HepG2 (cell line): ENCODE results near the gene RBM46. TPM values are rescaled to one million over a fixed set of nuclear protein-coding genes. Genes with fewer than 3 reads are reported as not detected.

Source experiments
- ATAC-seq: fragments of 200-7000 bp; cut with Tn5 transposase; 3 replicates; pipeline ENCODE4 v1.9.1; 2020; ENCODE audit warnings: mild to moderate bottlenecking, moderate library complexity
- BruUV-seq: library from RNA; stranded (reverse); fragments of 400-500 nt; replicated peaks from 2 replicates; lab custom pipeline; 2021; lab: Mats Ljungman, UMichigan
- CTCF ChIA-PET: fragments of 300-600 bp; formaldehyde crosslinking; extraction: SDS; loops from one replicate; lab custom pipeline; 2021; ENCODE audit warnings: low total read pairs, inconsistent platforms, low intra/inter-chr PET ratio; lab: Yijun Ruan, JAX
- POLR2A ChIA-PET: fragments of 350-600 bp; sonication (Branson Sonifier 250); formaldehyde crosslinking; loops from one replicate; lab custom pipeline; 2020; ENCODE audit warnings: antibody characterized with exemption, inconsistent platforms; lab: Yijun Ruan, JAX
- DNase-seq: peaks from one replicate; pipeline ENCODE4 v3.0.0-alpha.2; 2015; ENCODE audit warnings: low spot score
- FAIRE-seq: peaks from 3 replicates; lab custom pipeline; 2011; peaks lifted over from hg19 to GRCh38; lab: Jason Lieb, UNC
- H2AFZ ChIP-seq: one replicate; pipeline ENCODE4 v1.6.1; 2011; ENCODE audit warnings: low read length, inconsistent platforms
- H3K27ac ChIP-seq: fragments of 300-600 bp; 3 replicates; pipeline ENCODE4 v1.8.0; 2011; ENCODE audit warnings: mixed run types, mild to moderate bottlenecking, mixed read lengths, low read length, inconsistent platforms; ENCODE audit not compliant: insufficient read depth; ENCODE audit errors: extremely low read length
- H3K27me3 ChIP-seq, 2 experiments: fragments of 200-600 bp in 1 of 2; 2 replicates in 1 of 2; 3 replicates in 1 of 2; pipeline versions ENCODE4 v1.6.0 to v1.8.0; 2011; ENCODE audit warnings: low read length in 2 of 2, mild to moderate bottlenecking in 2 of 2, moderate library complexity in 2 of 2, inconsistent platforms in 1 of 2; ENCODE audit not compliant: insufficient read depth in 2 of 2, control insufficient read depth in 1 of 2
- H3K36me3 ChIP-seq, 2 experiments: fragments of 200-600 bp in 1 of 2; replicated peaks in 1 of 2; 2 replicates in 1 of 2; 3 replicates in 1 of 2; pipeline versions ENCODE4 v1.5.1 to v1.8.0; 2011; ENCODE audit warnings: low read length in 2 of 2, inconsistent platforms in 1 of 2; ENCODE audit not compliant: insufficient read depth in 2 of 2, control insufficient read depth in 1 of 2
- H3K4me1 ChIP-seq: 2 replicates; pipeline ENCODE4 v1.5.1; 2012; ENCODE audit warnings: low read length, inconsistent platforms; ENCODE audit not compliant: insufficient read depth
- H3K4me2 ChIP-seq: 2 replicates; pipeline ENCODE4 v1.6.0; 2011; ENCODE audit warnings: low read depth, low read length, inconsistent platforms
- H3K4me3 ChIP-seq, 3 experiments: fragments of 200-600 bp in 1 of 3; sonication (generic), shearing (Covaris generic) in 1 of 3; replicated peaks in 1 of 3; 2 replicates each; pipeline ENCODE4 v1.5.1; 2011 to 2016; ENCODE audit warnings: low read length in 3 of 3, inconsistent platforms in 2 of 3, low read depth in 2 of 3, mild to moderate bottlenecking in 2 of 3, control low read depth in 1 of 3, mixed read lengths in 1 of 3; ENCODE audit not compliant: insufficient read depth in 1 of 3
- H3K79me2 ChIP-seq: one replicate; pipeline ENCODE4 v1.6.1; 2011; ENCODE audit warnings: low read length, inconsistent platforms; ENCODE audit not compliant: insufficient read depth
- H3K9ac ChIP-seq: 2 replicates; pipeline ENCODE4 v1.6.0; 2011; ENCODE audit warnings: mild to moderate bottlenecking, low read depth, low read length, inconsistent platforms; ENCODE audit not compliant: insufficient read depth
- H3K9me3 ChIP-seq: 2 replicates; pipeline ENCODE4 v1.5.1; 2012; ENCODE audit warnings: mild to moderate bottlenecking, low read length
- H4K20me1 ChIP-seq: 2 replicates; pipeline ENCODE4 v1.6.0; 2011; ENCODE audit warnings: inconsistent platforms, mild to moderate bottlenecking, low read length, moderate library complexity; ENCODE audit not compliant: insufficient read depth
- HOXA3 ChIP-seq: sonication (generic); formaldehyde crosslinking; IDR thresholded peaks from 2 replicates; pipeline ENCODE4 v1.5.0; 2020; ENCODE audit warnings: missing genetic modification reagents
- KDM1A ChIP-seq: IDR thresholded peaks from 2 replicates; pipeline ENCODE4 v1.6.1; 2016; ENCODE audit warnings: missing compliant biosample characterization
- MAFK ChIP-seq, 2 experiments: IDR thresholded peaks in 1 of 2; conservative IDR thresholded peaks in 1 of 2; 2 replicates each; pipeline ENCODE4 v1.6.1; 2011; ENCODE audit warnings: improper control_type of control experiment in 2 of 2, low read length in 2 of 2
- ZBTB44 ChIP-seq: sonication (generic); formaldehyde crosslinking; IDR thresholded peaks from 2 replicates; pipeline ENCODE4 v1.4.0; 2020; ENCODE audit warnings: missing genetic modification reagents
- ZSCAN30 ChIP-seq: sonication (generic); formaldehyde crosslinking; IDR thresholded peaks from 2 replicates; pipeline ENCODE4 v1.5.0; 2020; ENCODE audit warnings: mild to moderate bottlenecking, missing genetic modification reagents
- ZSCAN5A ChIP-seq: sonication (generic); formaldehyde crosslinking; IDR thresholded peaks from 2 replicates; pipeline ENCODE4 v1.8.0; 2022; ENCODE audit warnings: mild to moderate bottlenecking, missing genetic modification reagents, borderline replicate concordance
- WGBS: methylation state at CpG from one replicate; pipeline ENCODE4 v1.1.6; 2017; ENCODE audit warnings: low lambda C conversion rate; 5-methylcytosine and 5-hydroxymethylcytosine counted together
- in situ Hi-C: cut with HindIII; loops from 2 replicates; pipeline ENCODE4 v1.10.0; 2017; ENCODE audit warnings: low pct_unique_long_range_greater_than_20kb; ENCODE audit not compliant: extremely low pct_ligation_motif_present
- intact Hi-C: fragments of 100-400 bp; cut with micrococcal nuclease; formaldehyde crosslinking; loops from one replicate; pipeline ENCODE4 v1.10.0; 2022; ENCODE audit not compliant: unreplicated experiment
- polyA plus RNA-seq, 8 experiments: library from polyadenylated mRNA; depleted of rRNA in 3 of 8; stranded (reverse) in 7 of 8; unstranded in 1 of 8; fragments of >200 nt; fragmentation: Illumina TruSeq in 4 of 8; extraction: Trizol in 4 of 8; gene quantifications; 2 replicates each; pipeline versions ENCODE4 v1.2.1 to v1.2.3, GENCODE V29; 2011 to 2016; ENCODE audit warnings: low read depth in 4 of 8, missing spikeins in 1 of 8, mixed read lengths in 1 of 8; ENCODE audit not compliant: insufficient read depth in 1 of 8
- total RNA-seq, 5 experiments: library from RNA; depleted of rRNA; stranded (reverse); fragments of >200 nt; fragmentation: Illumina TruSeq; extraction: Trizol; gene quantifications; 2 replicates each; pipeline ENCODE4 v1.2.3, GENCODE V29; 2016; ENCODE audit warnings: low read depth in 1 of 5

The RBM46 gene
- total and polyA plus RNA-seq, 2 of the 13 experiments (the other 11 are each of a cell fraction or from before 2014, with no cell fraction given) = not detected

- no peak for TF ChIP-seq ZBTB44 (CRISPR knock-in tag)
- no peak for TF ChIP-seq HOXA3
- no peak for TF ChIP-seq KDM1A (CRISPR knock-in tag)
Observed at GRCh38 chr4:154741131-154741665, 39.9 kb upstream of the RBM46 start (continued).

DNA sequence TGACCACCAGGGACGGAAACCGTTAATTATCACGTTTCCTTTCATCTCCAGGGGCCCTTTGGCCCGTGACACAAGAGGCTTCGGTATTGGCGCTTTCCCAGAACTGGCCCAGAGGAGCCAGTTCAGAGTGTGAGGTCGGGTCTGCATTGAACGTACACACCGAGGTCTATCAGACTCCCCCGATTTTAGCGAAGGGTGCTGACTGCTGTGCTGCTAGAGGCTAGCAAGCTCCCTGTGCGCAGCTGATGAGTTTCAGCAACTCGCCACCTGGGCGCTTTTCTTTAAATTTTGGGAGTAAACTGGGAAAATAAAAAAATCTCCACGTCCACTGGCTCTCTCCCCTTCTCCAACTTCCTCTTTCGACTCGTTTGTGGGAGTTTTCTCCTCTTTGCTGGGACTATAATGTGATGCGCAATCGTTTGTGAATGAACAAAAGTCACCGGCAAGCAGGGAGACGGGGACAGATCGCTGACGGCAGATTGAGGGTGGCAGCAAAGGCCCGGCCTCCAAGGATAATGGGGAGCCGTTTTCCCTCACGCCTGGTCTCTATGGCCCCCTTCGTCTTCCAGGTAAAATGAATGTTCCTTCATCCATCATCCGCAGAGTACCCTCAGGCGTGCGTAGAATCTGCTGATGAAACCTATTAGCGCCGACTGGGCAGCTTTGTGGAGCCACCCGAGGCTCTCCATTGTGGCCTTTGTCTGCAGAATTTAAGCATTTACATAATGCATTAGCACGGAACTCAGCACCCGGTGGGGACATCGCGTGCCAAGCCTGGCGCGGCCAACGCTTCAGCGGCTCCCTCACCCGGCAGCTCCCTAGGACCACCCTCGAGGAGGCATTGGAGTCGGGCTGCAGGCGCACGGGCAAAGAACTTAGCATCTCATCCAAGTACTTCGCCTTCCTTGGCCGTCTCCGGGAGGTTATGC lies 38.9 kb upstream of the RBM46 start:
- Histone ChIP-seq H3K27ac (no peak overlapping the region), H3K9ac (no peak overlapping the region), H4K20me1 (no peaks in the 10 kb centered on the region), H3K79me2 (no peaks in the 10 kb centered on the region), H2AFZ (no peak overlapping the region), H3K36me3 (no peaks in the 10 kb centered on the region), H3K27me3 (peaks cover 3 to 12% of the 10 kb centered on the region in 2 experiments; a peak in 3 of 5 replicates), H3K9me3 (no peaks in the 10 kb centered on the region), H3K4me3 (no peak overlapping the region), H3K4me1 (no peaks in the 10 kb centered on the region), H3K4me2 (no peak overlapping the region)
- in situ Hi-C loops (no loop called here), intact Hi-C loops (no loop called here)
- ChIA-PET POLR2A (no interaction called here), CTCF (no interaction called here)
- ATAC-seq (no peak; the same call in 2 of the 3 replicates), DNase-seq (no peak), FAIRE-seq (no peak)
- no TSS peak for BruUV-seq
- 38% methylated on average over 45 of the region's 49 CpGs for WGBS
- no peak for TF ChIP-seq ZSCAN30 (CRISPR knock-in tag)
- TF ChIP-seq MAFK (conservative IDR thresholded peaks at IDR 0.05 in 1 of 2, IDR thresholded peaks at IDR 0.05 in 1 of 2; ENCODE audit: low read length in 2 of 2) = 0 out of 4 replicates have a peak, but pooled peaks of 1 of the 2 experiments have one; percentile 5
- TF ChIP-seq ZSCAN5A = no peak
